NCI-H187 treated with DMSO at 0.1 percent for 48 hours (cell line): ENCODE results near the gene MBD6.

ENCODE experiments used
- DNase-seq: peaks from one replicate; lab custom pipeline; 2025; lab: John Stamatoyannopoulos, UW

MBD6 gene

GRCh38 chr12:57522011-57522886, at the start of gene MBD6:
MBD6 (plus strand) TSS chr12:57522824; CDS start chr12:57524304, 1,480 bp downstream.
- DNase-seq, result no peak

- no peak for DNase-seq
These were observed 49.2 kb upstream of the MBD6 start for GRCh38 chr12:57473392-57473791.

- DNase-seq, result no peak
These were observed 48.7 kb upstream of the MBD6 start for GRCh38 chr12:57473886-57474285.

- DNase-seq, result no peak
These were observed 48.2 kb upstream of the MBD6 start for GRCh38 chr12:57474430-57474829.

GRCh38 chr12:57474862-57475261, 47.8 kb upstream of the MBD6 start:
- no peak for DNase-seq

GRCh38 chr12:57475271-57476161, 47.1 kb upstream of the MBD6 start:
- no peak for DNase-seq

GRCh38 chr12:57476162-57476992, 46.2 kb upstream of the MBD6 start:
- DNase-seq, result no peak

- no peak for DNase-seq
These were observed 45.5 kb upstream of the MBD6 start for GRCh38 chr12:57476993-57477709.

GRCh38 chr12:57477710-57478681, 44.6 kb upstream of the MBD6 start:
- DNase-seq, result no peak

GRCh38 chr12:57479043-57479375, 43.6 kb upstream of the MBD6 start:
- DNase-seq, result no peak

- DNase-seq, result no peak
These were observed 43.1 kb upstream of the MBD6 start, which contains the start of gene ARHGAP9 for GRCh38 chr12:57479376-57480115. ARHGAP9 (minus strand) TSS chr12:57479866; CDS start chr12:57479406, 460 bp downstream.

GRCh38 chr12:57481671-57482070, 41.0 kb upstream of the MBD6 start:
- DNase-seq, result no peak

- DNase-seq, result no peak
These were observed 39.2 kb upstream of the MBD6 start for GRCh38 chr12:57483466-57483865.

GRCh38 chr12:57485695-57486094, 36.9 kb upstream of the MBD6 start:
- no peak for DNase-seq

GRCh38 chr12:57487055-57487596, 35.5 kb upstream of the MBD6 start:
- DNase-seq, result no peak

GRCh38 chr12:57487597-57488401, 34.8 kb upstream of the MBD6 start, which contains the start of gene MARS1:
MARS1 (plus strand) TSS chr12:57488068; CDS start chr12:57488091, 23 bp downstream.
- peak; percentile 93 for DNase-seq

- no peak for DNase-seq
These were observed 34.0 kb upstream of the MBD6 start for GRCh38 chr12:57488402-57489156.
